Choroid plexus epithelial cell (primary cell): ENCODE data around the gene QTRT2.
A peak's percentile ranks its signal among the peaks of the same experiment; 100 is the strongest.

Experiments used
- DNase-seq: peaks from one replicate; pipeline ENCODE4 v3.0.0-alpha.2; 2010; ENCODE audit warnings: low read depth
- H3K4me3 ChIP-seq: 2 replicates; pipeline ENCODE4 v1.5.1; 2011; ENCODE audit warnings: low read depth, mild to moderate bottlenecking, control low read depth, low read length, moderate library complexity
- TF ChIP-seq, protein P1 (sequence below): conservative IDR thresholded peaks from 2 replicates; pipeline ENCODE4 v1.5.1; 2011; ENCODE audit warnings: low read depth, mild to moderate bottlenecking, control low read depth, inconsistent platforms, low read length, moderate library complexity

The QTRT2 gene

DNA sequence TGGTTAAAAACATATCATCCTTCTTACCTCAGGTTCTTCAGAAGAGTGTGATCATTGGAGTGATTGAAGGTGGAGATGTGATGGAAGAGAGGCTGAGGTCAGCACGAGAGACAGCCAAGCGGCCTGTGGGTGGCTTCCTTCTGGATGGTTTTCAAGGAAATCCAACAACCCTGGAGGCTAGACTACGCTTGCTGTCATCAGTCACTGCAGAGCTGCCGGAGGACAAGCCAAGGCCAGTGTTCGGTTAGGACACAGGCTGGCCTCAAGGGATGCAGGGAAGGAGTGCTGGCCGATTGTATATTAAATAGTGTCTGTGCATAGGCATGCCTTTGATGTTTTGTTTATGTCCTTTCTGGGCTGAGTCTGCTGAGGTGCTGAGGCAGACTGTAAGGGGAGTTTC lies 20.2 kb downstream of the QTRT2 start:
- no peak overlapping the region for H3K4me3 ChIP-seq
- TF ChIP-seq, protein P1, sequence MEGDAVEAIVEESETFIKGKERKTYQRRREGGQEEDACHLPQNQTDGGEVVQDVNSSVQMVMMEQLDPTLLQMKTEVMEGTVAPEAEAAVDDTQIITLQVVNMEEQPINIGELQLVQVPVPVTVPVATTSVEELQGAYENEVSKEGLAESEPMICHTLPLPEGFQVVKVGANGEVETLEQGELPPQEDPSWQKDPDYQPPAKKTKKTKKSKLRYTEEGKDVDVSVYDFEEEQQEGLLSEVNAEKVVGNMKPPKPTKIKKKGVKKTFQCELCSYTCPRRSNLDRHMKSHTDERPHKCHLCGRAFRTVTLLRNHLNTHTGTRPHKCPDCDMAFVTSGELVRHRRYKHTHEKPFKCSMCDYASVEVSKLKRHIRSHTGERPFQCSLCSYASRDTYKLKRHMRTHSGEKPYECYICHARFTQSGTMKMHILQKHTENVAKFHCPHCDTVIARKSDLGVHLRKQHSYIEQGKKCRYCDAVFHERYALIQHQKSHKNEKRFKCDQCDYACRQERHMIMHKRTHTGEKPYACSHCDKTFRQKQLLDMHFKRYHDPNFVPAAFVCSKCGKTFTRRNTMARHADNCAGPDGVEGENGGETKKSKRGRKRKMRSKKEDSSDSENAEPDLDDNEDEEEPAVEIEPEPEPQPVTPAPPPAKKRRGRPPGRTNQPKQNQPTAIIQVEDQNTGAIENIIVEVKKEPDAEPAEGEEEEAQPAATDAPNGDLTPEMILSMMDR = no peak
- DNase-seq = no peak

DNA sequence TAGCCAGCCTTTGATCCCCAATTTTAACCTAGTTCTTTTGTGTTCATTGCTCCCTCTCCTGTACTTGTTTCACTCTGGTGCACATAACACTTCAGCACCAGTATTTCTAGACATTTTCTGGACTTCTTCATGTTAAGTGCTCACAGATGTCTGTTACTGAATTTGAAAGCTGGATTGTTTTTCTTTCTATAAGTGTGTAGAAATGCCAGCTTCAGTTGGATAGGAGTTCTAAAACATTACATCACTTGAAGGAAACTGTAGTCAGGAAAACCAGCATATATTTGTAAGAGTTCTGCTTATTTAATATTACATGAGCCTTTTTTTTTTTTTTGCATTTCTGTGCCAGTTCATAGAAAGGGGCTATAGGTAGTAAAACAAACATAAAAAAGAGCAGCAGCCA lies 21.6 kb downstream of the QTRT2 start:
- TF ChIP-seq, protein P1 = no peak
- DNase-seq = peak; percentile 9
- no peak overlapping the region for H3K4me3 ChIP-seq

DNA sequence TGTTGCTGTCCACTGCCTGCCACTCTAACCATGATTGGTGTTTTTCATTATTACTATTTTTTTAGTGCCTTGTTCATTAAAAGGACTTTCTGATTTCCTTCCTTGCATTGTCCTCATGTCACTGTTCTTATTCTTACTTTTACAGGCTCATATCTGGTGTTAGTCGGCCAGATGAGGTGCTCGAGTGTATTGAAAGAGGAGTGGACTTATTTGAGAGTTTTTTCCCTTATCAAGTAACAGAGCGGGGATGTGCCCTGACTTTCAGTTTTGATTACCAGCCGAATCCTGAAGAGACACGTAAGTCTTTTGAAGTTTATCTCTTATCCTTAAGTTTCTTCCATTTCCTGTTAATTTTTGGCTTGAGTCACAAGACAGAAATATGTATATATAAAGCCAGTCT lies 23.2 kb downstream of the QTRT2 start:
- peak overlapping the region; percentile 33 for H3K4me3 ChIP-seq
- peak; percentile 59 for DNase-seq
- TF ChIP-seq, protein P1 = no peak

DNA sequence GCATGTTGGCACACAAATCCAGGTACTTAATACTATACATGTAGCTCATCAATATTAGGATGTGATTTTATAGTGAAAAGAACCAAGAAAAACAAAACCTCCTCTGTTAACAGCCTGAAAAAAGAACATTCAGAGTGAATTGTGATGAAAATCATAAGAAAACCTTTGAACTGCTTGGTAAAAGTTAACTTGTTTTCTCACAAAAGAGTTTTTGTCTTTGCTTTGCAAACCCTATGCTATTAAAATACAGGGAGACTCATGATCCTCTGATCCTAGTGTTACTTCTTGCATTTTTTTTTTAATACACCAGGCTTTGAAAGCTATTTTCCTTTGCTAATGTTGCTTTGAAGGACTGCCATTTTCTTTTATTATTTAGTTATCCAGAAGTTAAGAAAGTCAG lies 23.7 kb downstream of the QTRT2 start:
- no peak for DNase-seq
- H3K4me3 ChIP-seq = no peak overlapping the region
- TF ChIP-seq, protein P1 = no peak

DNA sequence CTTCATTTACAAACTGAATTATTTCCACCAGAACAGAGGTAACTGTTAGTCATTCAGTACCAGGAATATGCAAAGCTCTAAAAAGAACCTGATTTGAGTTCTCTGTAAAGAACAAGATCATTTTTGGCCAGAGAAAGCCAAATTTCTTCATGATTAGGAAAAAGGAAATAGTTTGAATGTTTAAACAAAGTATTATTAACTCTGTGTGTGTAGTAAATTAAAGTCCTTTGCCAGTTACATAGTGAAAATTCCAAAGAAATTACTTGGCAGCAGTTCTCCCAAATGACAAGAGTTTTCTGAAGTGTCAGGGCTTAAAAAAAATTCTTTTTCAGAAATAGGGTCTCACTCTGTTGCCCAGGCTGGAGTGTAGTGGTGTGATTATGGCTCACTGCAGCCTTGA lies 24.5 kb downstream of the QTRT2 start:
- DNase-seq = peak; percentile 35

DNA sequence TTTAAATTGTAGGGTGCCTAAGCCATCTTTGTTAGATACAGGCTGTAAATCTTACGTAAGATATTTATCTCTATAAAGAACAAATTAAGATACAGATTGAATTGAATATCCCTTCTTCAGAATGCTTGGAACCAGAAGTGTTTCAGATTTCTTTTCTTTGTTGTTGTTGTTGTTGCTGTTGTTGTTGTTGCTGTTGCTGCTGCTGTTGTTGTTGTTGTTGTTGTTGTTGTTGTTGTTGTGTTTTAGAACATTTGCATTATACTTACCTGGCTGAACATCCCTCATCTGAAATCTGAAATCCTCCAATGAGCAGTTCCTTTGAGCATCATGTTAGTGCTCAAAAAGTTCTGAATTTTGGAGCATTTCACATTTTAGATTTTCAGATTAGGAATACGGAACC lies 26.6 kb downstream of the QTRT2 start:
- DNase-seq = no peak
- TF ChIP-seq, protein P1 = no peak

More for the DNA sequence above, 24.5 kb downstream of the QTRT2 start:
- H3K4me3 ChIP-seq = no peak overlapping the region
- TF ChIP-seq, protein P1 = no peak

DNA sequence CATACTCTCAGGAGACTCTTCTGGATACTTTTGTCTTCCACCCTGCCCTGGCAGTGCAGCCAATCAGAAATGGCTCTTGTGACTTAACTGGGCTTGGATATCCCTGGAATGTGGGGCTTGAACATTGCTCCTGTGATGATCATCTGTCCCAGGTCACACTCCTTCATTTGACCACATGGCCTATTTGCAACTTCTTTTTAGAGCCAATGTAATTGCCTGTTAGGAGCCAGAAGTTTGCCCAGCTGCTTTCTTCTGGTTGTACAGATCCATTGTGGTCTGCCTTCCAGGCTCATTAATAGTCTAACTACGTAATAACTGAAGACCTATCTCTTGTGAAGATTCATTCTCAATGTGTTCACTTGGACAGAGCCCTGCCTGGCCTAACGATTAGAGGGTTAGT lies 29.8 kb downstream of the QTRT2 start:
- TF ChIP-seq, protein P1 = no peak
- DNase-seq = no peak
- H3K4me3 ChIP-seq = no peak overlapping the region

More for the DNA sequence above, 26.6 kb downstream of the QTRT2 start:
- H3K4me3 ChIP-seq = no peak overlapping the region
